KMS-11 (cell line): ENCODE measurements around the gene PCYT2.

Experiments used
- H2AFZ ChIP-seq: fragments of 200-600 bp; sonication (generic); 2 replicates; pipeline ENCODE4 v1.6.1; 2016; ENCODE audit warnings: antibody characterized with exemption, mixed run types, low read depth
- H3K27ac ChIP-seq: fragments of 200-600 bp; sonication (generic); 2 replicates; pipeline ENCODE4 v1.6.1; 2016; ENCODE audit warnings: mild to moderate bottlenecking, mixed run types
- H3K27me3 ChIP-seq: fragments of 200-600 bp; sonication (generic); 2 replicates; pipeline ENCODE4 v1.6.1; 2017; ENCODE audit warnings: mild to moderate bottlenecking, low read depth, mixed run types, moderate library complexity; ENCODE audit not compliant: insufficient read depth
- H3K36me3 ChIP-seq: fragments of 200-600 bp; sonication (generic); 2 replicates; pipeline ENCODE4 v1.6.1; 2017; ENCODE audit warnings: mild to moderate bottlenecking, mixed run types; ENCODE audit not compliant: insufficient read depth
- H3K4me1 ChIP-seq: fragments of 200-600 bp; sonication (generic); 2 replicates; pipeline ENCODE4 v1.6.1; 2016; ENCODE audit warnings: mild to moderate bottlenecking, low read depth, mixed run types; ENCODE audit not compliant: poor library complexity, severe bottlenecking
- H3K4me2 ChIP-seq: fragments of 200-600 bp; sonication (generic); 2 replicates; pipeline ENCODE4 v1.7.0; 2016; ENCODE audit warnings: mild to moderate bottlenecking, mixed run types
- H3K4me3 ChIP-seq: fragments of 200-600 bp; sonication (generic); IDR thresholded peaks from 2 replicates; pipeline ENCODE4 v1.6.1; 2017; ENCODE audit warnings: low read depth, low read length, mixed read lengths; ENCODE audit not compliant: insufficient read depth
- H3K79me2 ChIP-seq: fragments of 200-600 bp; sonication (generic); 2 replicates; pipeline ENCODE4 v1.6.1; 2016; ENCODE audit warnings: low read depth, mixed run types; ENCODE audit not compliant: insufficient read depth
- H3K9ac ChIP-seq: fragments of 200-600 bp; sonication (generic); 2 replicates; pipeline ENCODE4 v1.6.1; 2016; ENCODE audit warnings: mild to moderate bottlenecking, mixed run types
- H4K20me1 ChIP-seq: fragments of 200-600 bp; sonication (generic); 2 replicates; pipeline ENCODE4 v1.6.1; 2016; ENCODE audit warnings: mild to moderate bottlenecking, mixed run types; ENCODE audit not compliant: insufficient read depth
- TF ChIP-seq, protein P1 (sequence below): fragments of 200-600 bp; sonication (generic); conservative IDR thresholded peaks from 2 replicates; pipeline ENCODE4 v1.6.1; 2017; ENCODE audit warnings: low read depth, mild to moderate bottlenecking, antibody characterized with exemption, low read length, moderate library complexity, mixed read lengths

PCYT2 gene

DNA sequence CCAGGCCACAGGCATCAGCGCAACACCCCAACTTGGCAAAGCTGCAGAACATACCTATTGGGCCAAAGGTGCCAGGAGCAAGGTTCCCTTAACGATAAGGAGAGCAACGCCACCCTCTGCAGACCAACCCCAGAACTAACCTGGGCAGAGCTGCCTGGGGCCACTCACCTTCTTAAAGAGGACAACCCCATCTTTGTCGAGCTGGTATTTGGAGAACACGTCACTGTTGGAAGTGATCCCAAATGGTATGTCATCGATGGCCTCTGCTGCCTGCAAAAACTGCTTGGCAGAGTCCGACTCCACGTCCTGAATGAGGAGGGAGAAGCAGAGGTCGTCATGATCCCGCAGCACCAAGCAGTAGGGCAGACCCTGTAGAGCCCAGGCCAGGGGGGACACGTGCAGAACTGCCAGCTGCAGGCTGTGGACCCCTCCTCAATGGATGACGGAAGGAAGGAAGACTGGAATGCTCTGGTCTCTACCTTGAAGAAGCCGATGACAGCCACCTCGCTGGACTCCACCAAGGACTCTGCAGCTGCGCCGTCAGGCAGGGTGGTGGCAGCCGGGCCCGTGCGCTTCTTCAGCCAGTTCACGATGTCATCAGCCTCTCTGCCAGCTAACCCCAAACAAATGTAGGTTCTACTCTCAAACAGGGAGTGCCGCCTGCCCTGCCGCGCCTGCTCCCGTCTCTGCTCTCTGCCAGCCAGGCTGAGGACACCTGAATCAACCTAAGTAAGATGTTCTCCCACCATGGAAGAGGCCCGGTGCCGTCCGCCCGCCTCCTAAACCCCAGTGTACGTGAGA is 56.0 kb downstream of the PCYT2 start:
- Histone ChIP-seq H3K4me3 (no peak overlapping the region), H3K27me3 (no peaks in the 10 kb centered on the region), H4K20me1 (peaks cover 15% of the 10 kb centered on the region), H3K79me2 (peaks cover 82% of the 10 kb centered on the region), H3K36me3 (peaks cover 37% of the 10 kb centered on the region; the same call in 1 of the 2 replicates), H2AFZ (no peak overlapping the region), H3K9ac (no peak overlapping the region), H3K27ac (no peak overlapping the region), H3K4me1 (peaks cover 18% of the 10 kb centered on the region), H3K4me2 (no peak overlapping the region)
- TF ChIP-seq, protein P1, sequence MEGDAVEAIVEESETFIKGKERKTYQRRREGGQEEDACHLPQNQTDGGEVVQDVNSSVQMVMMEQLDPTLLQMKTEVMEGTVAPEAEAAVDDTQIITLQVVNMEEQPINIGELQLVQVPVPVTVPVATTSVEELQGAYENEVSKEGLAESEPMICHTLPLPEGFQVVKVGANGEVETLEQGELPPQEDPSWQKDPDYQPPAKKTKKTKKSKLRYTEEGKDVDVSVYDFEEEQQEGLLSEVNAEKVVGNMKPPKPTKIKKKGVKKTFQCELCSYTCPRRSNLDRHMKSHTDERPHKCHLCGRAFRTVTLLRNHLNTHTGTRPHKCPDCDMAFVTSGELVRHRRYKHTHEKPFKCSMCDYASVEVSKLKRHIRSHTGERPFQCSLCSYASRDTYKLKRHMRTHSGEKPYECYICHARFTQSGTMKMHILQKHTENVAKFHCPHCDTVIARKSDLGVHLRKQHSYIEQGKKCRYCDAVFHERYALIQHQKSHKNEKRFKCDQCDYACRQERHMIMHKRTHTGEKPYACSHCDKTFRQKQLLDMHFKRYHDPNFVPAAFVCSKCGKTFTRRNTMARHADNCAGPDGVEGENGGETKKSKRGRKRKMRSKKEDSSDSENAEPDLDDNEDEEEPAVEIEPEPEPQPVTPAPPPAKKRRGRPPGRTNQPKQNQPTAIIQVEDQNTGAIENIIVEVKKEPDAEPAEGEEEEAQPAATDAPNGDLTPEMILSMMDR, result no peak; the same call in 1 of the 2 replicates

DNA sequence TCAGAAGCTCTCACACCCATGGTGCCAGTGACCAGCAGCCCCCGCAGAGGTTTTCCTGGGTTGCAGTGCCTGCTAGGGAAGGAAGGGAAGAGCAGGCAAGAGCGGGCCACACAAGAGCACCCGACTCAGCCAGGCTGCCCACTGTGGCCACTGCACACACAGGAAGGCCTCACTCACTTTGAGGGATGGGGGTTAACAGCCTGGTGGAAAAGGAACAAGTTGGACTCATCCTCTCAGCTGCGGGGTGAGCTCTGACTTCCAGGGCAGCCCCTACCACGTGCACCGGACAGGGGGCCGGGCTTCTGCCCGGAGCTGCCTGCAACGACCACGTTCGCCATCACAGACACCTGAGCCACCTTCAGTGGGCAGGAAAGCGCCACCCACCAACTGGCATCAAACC is 59.0 kb downstream of the PCYT2 start:
- TF ChIP-seq, protein P1, result no peak
- H3K27ac ChIP-seq, result no peak overlapping the region
- H3K4me3 ChIP-seq, result no peak overlapping the region
- H3K79me2 ChIP-seq, result peaks cover 53% of the 10 kb centered on the region
- H3K4me1 ChIP-seq, result no peaks in the 10 kb centered on the region
- H3K4me2 ChIP-seq, result no peak overlapping the region
- no peak overlapping the region for H2AFZ ChIP-seq
- H3K27me3 ChIP-seq, result no peaks in the 10 kb centered on the region
- H4K20me1 ChIP-seq, result peaks cover 6% of the 10 kb centered on the region; the same call in 1 of the 2 replicates
- no peak overlapping the region for H3K9ac ChIP-seq
- peaks cover 39% of the 10 kb centered on the region; the same call in 1 of the 2 replicates for H3K36me3 ChIP-seq

- Histone ChIP-seq H3K4me2 (no peak overlapping the region), H3K4me1 (no peaks in the 10 kb centered on the region), H3K27me3 (no peaks in the 10 kb centered on the region), H3K4me3 (no peak overlapping the region), H2AFZ (no peak overlapping the region), H3K27ac (no peak overlapping the region), H3K9ac (no peak overlapping the region), H3K36me3 (peaks cover 36% of the 10 kb centered on the region; the same call in 1 of the 2 replicates), H3K79me2 (peaks cover 44% of the 10 kb centered on the region), H4K20me1 (peaks cover 6% of the 10 kb centered on the region; the same call in 1 of the 2 replicates)
- TF ChIP-seq, protein P1, result no peak
These were observed 59.8 kb downstream of the PCYT2 start for GRCh38 chr17:81851423-81851822.
